Measurements from ENCODE around the gene BICD1.

The BICD1 gene

GRCh38 chr12:32104572-32105355 is 1.9 kb upstream of the BICD1 start:
- DNase-seq = peak; percentile 69

- DNase-seq = no peak
Observed at GRCh38 chr12:32105986-32106516, 596 bp upstream of the BICD1 start.

DNA sequence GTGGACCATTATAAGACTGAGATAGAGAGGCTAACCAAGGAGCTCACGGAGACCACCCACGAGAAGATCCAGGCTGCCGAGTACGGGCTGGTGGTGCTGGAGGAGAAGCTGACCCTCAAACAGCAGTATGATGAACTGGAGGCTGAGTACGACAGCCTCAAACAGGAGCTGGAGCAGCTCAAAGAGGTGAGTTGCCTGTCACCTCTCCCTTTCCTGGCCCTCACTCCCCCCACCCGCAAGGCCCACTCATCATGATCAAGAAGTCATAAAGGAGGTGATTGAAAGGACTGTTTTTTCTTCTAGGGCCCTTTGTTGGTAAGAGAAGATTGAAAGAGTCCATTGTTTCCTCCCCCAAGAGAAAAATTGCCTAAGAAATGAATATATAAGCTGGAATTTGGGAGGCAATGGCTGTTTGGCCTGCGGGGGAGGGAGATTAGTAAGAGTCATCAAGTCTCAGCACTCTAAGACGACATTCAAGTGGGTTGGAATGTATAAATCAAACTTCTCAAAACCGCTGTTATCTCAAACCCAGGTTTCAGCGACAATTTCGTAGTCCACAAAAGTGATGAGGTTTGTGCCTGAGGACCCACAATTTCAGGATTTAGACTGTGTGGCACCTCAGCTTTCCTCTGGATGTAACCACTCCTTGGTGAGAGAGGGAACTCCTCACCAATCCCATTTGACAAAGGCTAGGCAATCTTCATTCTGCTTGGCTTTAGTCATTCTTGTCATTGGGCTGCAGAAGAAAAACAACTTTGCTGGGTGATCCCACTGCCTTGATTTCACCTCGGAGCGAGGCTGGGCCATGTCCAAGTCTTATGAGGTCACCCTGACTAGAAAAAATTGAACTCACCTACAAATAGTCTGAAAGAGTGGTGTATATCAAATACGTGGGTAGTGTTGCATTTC is 966 bp downstream of the BICD1 start:
- DNase-seq = peak; percentile 88

DNA sequence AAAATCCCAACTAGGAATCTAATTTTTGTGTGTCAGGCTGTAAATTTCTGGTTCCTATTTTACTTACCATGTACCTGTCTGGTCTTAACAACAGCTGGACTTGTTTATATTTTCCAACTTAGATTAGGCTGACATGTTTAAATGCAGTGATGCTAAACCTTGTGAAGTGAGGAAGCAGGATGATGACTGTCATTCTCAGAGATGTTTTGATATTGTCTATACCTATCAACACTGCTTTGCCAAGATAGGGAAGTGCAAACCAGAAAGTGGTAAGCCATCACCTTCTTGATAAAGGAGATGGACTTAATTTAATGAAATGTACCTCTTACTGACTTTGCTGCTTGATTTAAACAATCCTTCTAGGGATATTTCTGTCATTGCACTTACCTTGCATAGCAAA is 2.1 kb downstream of the BICD1 start:
- DNase-seq = no peak

- no peak for DNase-seq
Observed at GRCh38 chr12:32110417-32110816, 3.8 kb downstream of the BICD1 start.

DNA sequence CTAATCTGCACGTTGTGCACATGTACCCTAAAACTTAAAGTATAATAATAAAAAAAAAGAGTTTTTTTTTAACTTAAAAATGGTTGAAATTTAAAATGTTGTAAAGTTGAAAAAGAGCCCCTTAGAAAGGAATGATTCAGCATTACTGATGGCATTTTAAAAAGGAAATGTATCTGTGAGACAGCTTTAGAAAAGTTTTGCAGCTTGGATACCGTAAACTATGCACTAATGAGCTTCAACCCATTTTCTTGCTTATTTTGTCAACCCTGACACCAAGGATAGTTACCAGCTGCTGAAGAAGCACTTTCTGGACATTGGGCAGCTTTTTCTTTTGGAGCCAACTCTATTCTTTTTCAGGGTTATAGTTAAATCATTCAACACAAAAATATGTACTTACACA is 4.3 kb downstream of the BICD1 start:
- no peak for DNase-seq

GRCh38 chr12:32115404-32116104 is 8.9 kb downstream of the BICD1 start:
- peak; percentile 95 for DNase-seq

GRCh38 chr12:32116897-32117296 is 10.2 kb downstream of the BICD1 start:
- peak; percentile 5 for DNase-seq

GRCh38 chr12:32117316-32117715 is 10.7 kb downstream of the BICD1 start:
- no peak for DNase-seq

- no peak for DNase-seq
Observed at GRCh38 chr12:32118806-32119205, 12.2 kb downstream of the BICD1 start.

- DNase-seq = peak; percentile 8
Observed at GRCh38 chr12:32120419-32120818, 13.8 kb downstream of the BICD1 start.

GRCh38 chr12:32124637-32125036 is 18.0 kb downstream of the BICD1 start:
- DNase-seq = no peak

- DNase-seq = peak; percentile 16
Observed at GRCh38 chr12:32125455-32126084, 18.9 kb downstream of the BICD1 start.

DNA sequence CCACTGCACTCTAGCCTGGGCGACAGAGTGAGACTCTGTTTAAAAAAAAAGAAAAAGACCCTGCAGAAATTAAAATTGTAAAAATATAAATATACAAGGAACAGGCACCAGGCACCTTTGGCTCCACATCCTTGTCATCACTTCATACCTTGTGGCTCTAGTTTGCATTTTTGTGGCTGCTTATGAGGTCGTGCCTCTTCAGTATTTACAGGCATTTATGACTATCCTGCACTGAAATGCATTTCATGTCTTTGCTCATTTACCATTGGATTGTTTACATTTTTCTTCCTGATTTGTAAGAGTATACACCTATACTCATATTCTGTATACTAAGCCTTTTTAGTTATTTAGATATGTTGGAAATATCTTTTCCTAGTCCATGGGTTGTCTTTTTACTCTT is 20.1 kb downstream of the BICD1 start:
- DNase-seq = peak; percentile 36

DNA sequence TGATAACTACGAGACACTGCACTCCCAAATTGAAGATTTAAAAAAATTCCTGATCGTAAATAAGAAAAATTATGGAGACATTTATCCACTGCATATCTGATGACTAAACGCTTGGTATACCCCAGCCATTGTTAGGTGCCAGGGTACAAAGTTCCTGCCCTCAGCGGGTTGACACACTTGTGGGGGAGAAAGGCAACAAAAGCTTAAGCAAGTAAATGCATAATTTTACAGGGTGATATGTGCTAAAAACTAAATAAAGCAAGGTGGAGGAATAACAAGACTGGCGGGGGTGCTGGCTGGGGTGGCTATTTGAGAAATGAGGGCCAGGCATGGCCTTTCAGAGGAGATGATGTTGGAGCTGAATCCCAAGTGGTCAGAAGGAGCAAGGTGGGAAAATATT is 25.0 kb downstream of the BICD1 start:
- DNase-seq = no peak

DNA sequence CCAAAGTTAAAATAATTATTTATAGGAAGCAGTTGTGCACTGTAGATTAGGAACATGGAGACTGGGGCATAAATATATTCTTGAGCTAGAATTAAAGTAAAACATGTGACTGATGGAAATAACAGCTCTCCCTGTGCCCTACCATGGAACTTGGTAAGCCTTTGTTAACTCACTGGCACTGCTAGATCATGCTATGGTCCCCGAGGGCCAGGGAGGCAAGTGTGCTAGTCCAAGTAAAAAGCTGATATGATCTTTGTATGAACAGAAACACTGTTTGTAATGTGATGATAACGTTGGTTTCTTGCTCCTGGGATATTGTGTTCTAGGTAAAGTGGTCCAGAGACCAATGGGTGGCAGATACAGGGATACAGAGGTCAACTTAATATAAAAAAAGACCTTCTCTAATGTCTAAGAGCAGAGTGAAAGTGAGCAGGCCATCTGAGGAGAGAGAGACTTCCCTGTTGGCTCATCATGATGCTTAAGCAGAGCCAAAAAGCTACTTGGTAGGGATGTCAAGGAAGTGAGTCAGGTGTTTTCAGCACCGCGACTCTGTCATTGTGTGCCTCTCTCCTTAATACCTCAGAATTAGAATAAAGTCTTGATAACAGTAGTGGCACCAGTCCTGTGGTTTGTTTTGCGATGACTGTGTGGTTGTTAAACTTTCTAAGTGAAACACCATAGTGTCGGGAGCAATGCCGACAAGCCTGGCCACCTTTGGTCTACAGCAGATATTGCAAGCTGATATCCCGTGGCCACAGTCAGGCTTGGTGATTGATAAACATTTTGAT is 27.6 kb downstream of the BICD1 start:
- DNase-seq = peak; percentile 12

- DNase-seq = no peak
Observed at GRCh38 chr12:32135967-32136366, 29.3 kb downstream of the BICD1 start.

DNA sequence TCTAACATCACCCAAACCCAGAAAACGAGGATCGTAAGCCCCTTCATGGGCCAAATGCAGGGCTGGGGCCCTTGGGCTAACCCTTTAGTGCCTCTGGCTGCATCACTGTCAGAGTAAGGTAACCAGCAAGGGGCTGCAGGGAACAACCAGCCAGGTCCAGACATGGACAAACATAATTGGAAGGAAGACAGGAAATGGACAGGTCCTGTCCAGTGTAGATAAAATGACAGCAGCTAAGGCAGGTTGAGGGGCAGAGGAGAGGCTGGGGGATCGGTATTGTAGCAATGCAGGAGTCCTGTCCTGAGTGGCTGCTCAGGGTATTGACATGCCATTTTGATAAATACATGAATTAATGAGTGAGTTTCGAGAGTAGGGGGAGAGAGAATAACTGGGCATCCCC is 29.8 kb downstream of the BICD1 start:
- no peak for DNase-seq

GRCh38 chr12:32139064-32139421 is 32.4 kb downstream of the BICD1 start:
- no peak for DNase-seq

- DNase-seq = no peak
Observed at GRCh38 chr12:32140877-32141276, 34.2 kb downstream of the BICD1 start.

GRCh38 chr12:32145096-32145495 is 38.4 kb downstream of the BICD1 start:
- DNase-seq = no peak

Data from kidney glomerular epithelial cell (primary cell).